GM21576 (cell line): Measurements from ENCODE around the gene CTXND1.

ENCODE experiments used
- ATAC-seq: cut with Tn5 transposase; IDR thresholded peaks from one replicate; pipeline ENCODE4 v1.9.1; 2021; ENCODE audit warnings: mild to moderate bottlenecking, moderate library complexity; ENCODE audit not compliant: unreplicated experiment

The CTXND1 gene

GRCh38 chr15:80210611-80211573 is 41.1 kb downstream of the CTXND1 start:
- ATAC-seq = peak; percentile 55

- no peak for ATAC-seq
Observed at GRCh38 chr15:80208758-80209734, 43.0 kb downstream of the CTXND1 start.

- ATAC-seq = no peak
Observed at GRCh38 chr15:80207887-80208286, 44.1 kb downstream of the CTXND1 start.

- no peak for ATAC-seq
Observed at GRCh38 chr15:80204231-80204630, 47.8 kb downstream of the CTXND1 start.

GRCh38 chr15:80203361-80203885 is 48.6 kb downstream of the CTXND1 start:
- no peak for ATAC-seq

- no peak for ATAC-seq
Observed at GRCh38 chr15:80202641-80203360, 49.2 kb downstream of the CTXND1 start.

GRCh38 chr15:80202016-80202315 is 50.0 kb downstream of the CTXND1 start:
- ATAC-seq = no peak

- no peak for ATAC-seq
Observed at GRCh38 chr15:80201256-80202015, 50.6 kb downstream of the CTXND1 start.

GRCh38 chr15:80199869-80200268 is 52.1 kb downstream of the CTXND1 start:
- ATAC-seq = no peak

GRCh38 chr15:80199366-80199765 is 52.6 kb downstream of the CTXND1 start:
- no peak for ATAC-seq

- no peak for ATAC-seq
Observed at GRCh38 chr15:80194914-80195313, 57.1 kb downstream of the CTXND1 start.

- no peak for ATAC-seq
Observed at GRCh38 chr15:80194186-80194585, 57.8 kb downstream of the CTXND1 start.

GRCh38 chr15:80191897-80192595 is 60.0 kb downstream of the CTXND1 start:
- ATAC-seq = no peak

GRCh38 chr15:80191198-80191597 is 60.8 kb downstream of the CTXND1 start:
- ATAC-seq = no peak

- ATAC-seq = no peak
Observed at GRCh38 chr15:80188251-80188650, 63.8 kb downstream of the CTXND1 start.

GRCh38 chr15:80186597-80186996 is 65.4 kb downstream of the CTXND1 start:
- no peak for ATAC-seq

GRCh38 chr15:80186066-80186465 is 65.9 kb downstream of the CTXND1 start:
- no peak for ATAC-seq

GRCh38 chr15:80185152-80185551 is 66.9 kb downstream of the CTXND1 start:
- ATAC-seq = no peak

- ATAC-seq = no peak
Observed at GRCh38 chr15:80184554-80184953, 67.5 kb downstream of the CTXND1 start.
